Measurements from ENCODE around the gene FAM107B.

FAM107B gene

GRCh38 chr10:14776546-14776945, 1.8 kb upstream of the FAM107B start:
- DNase-seq: no peak

DNA sequence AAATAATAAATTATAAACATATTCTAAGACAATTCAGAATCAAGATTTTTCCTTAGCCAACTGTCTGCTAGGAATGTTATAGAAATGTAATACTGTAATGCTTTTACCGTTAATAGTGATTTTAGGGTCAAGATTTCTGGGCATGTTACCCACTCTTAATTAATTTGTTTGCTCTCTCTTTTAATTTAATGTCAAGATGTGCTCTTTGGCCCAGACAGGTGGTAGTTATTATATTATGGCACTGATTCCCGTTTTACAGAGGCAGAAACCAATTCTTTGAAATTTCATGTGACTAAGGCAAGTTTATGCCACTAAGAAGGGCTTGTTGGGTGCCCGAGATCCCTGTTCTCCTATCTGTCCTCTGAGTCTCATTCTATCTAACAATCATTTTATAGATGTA, 959 bp upstream of the FAM107B start:
- DNase-seq: no peak

GRCh38 chr10:14774214-14774580, 500 bp downstream of the FAM107B start:
- DNase-seq: no peak

GRCh38 chr10:14773551-14774213, 1.0 kb downstream of the FAM107B start:
- DNase-seq: no peak

- DNase-seq: no peak
Observed at GRCh38 chr10:14772399-14772798, 2.3 kb downstream of the FAM107B start.

DNA sequence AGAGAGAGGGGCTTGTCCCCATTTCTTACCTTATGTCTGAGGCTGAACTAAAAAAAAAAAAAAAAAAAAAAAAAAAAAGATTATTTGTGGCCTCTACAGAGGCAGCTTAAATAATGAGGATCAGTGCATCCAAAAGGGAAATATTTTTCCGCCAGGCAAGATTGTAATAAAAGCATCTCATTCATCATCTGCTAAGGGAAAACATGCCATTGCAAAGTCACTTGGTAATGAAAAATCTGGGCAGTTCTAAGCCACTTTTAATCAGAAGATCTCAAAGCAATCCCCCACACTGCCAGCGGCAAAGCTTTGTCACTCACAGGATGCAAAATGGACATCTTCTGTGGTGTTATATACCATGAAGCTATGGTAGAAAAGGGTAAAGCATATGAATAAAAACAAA, 3.8 kb downstream of the FAM107B start:
- no peak for DNase-seq

- DNase-seq: no peak
Observed at GRCh38 chr10:14761372-14761771, 13.3 kb downstream of the FAM107B start.

GRCh38 chr10:14758994-14759664, 15.6 kb downstream of the FAM107B start:
- peak in 1 of 5 donors; percentile 18 for DNase-seq

DNA sequence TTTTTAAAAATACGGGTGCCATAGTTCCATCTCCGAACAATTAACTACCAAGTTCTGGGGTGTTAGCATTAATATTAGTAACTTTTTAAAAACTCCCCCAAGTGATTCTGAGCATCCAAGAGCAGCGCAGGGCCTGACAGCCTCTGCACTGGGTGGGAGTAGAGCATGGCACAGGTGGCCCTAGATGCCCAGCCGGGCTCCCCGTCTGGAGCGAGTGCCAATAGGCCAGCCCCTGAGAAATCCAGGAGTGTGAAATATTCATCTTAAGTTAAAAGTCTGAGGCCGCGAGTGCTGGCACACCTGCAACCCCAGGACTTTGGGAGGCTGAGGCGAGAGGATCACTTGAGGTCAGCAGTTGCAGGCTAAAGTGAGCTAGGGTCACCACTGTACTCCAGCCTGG, 16.2 kb downstream of the FAM107B start:
- DNase-seq: no peak

GRCh38 chr10:14757986-14758385, 16.7 kb downstream of the FAM107B start:
- no peak for DNase-seq

GRCh38 chr10:14757394-14757793, 17.3 kb downstream of the FAM107B start:
- DNase-seq: peak in 1 of 5 donors; percentile 23

- DNase-seq: no peak
Observed at GRCh38 chr10:14753441-14753840, 21.3 kb downstream of the FAM107B start.

GRCh38 chr10:14751921-14752320, 22.8 kb downstream of the FAM107B start:
- DNase-seq: no peak

DNA sequence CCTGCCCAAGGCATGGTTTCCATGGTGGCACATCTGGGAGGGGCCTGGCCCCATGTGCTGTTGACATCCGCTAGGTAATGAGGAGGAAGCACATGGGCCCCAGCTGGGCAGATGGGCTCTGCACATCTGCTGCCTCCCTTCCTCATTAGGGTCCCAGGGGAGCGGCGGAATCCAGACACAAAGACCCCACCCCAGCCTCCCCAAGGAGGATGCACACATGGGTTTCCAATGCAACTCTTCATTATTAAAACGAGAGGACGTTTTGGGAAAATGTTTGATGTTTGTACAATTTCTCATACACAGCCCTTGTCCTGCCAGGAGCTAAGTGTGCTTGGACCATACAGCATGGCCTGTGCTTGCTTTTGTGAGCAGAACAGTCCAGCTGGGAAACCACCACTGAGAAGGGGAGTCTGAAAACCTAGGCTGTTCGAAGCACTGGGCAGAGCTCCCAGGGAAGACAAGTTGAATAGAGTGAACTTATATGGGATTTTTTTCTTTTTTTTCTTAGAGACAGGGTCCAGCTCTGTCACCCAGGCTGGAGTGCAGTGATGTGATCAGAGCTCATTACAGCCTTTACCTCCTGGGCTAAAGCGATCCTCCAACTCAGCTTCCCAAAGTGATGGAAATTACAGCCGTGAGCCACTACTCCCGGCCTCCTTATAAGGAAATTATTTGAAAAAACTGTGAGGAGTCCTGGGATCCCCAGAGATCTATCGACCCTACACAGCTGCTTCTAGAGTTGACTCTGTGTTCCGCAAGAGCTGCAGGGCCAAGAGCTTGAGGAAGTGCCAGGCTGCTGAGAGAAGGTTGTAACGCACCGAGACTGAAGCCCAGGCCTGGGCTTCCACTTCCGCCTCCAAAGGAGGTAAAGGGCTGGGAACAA, 23.4 kb downstream of the FAM107B start:
- DNase-seq: no peak

- no peak for DNase-seq
Observed at GRCh38 chr10:14749070-14749809, 25.5 kb downstream of the FAM107B start.

DNA sequence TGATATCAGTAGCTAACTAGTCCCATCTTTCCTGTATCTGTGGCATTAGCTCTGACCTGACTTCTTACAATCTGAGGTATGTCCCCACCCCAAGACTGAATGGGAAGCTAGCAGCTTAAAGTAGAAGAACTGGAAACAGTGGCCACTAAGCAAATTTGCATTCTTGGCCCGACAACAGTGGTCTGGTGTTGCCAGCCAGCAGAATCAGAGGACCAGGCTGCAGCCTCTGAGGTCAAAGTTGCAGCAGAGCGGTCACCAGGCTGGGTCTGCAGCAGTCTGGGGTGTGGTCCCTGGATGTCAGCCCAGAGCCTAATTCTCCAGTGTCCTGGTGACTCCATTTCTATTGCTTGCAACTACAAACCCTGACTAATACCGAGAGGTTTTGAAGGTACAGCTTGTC, 26.3 kb downstream of the FAM107B start:
- DNase-seq: no peak

GRCh38 chr10:14742815-14743214, 31.9 kb downstream of the FAM107B start:
- no peak for DNase-seq

- no peak for DNase-seq
Observed at GRCh38 chr10:14742382-14742781, 32.3 kb downstream of the FAM107B start.

- DNase-seq: no peak
Observed at GRCh38 chr10:14740684-14741247, 33.9 kb downstream of the FAM107B start.

DNA sequence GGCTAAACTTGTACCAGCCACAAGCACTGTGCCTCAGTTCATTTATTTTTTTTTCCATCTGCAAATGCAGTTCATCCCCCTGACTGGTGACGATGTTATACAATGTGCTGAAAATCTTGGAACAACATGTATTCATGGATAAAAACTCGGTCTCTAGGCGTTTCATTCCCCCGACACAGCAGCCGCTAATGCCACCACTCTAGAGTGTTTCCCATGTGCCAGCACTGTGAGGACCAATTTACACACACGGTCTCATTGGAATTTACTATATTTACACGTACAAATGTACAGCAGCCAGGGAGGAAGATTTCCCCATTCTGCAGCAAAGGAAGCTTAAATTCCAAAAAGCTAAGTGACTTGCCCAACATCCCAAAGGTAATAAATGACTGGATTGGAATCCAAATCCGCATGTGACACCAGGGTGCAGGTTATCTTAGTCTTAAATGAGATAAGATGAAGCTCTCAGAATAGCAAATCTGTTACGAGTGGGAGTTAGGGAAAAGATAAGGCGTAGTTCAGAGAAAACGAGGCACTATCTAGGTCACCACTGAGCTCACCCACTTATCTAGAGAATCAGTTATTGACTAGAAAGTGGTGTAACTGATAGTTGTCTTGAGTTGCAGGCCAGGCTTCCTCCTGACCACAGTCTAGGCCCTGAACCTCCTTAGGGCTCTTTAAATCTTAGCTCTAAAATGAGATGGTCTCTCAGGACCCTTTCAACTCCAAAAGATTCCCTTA, 36.7 kb downstream of the FAM107B start:
- no peak for DNase-seq

- DNase-seq: no peak
Observed at GRCh38 chr10:14736600-14737081, 38.1 kb downstream of the FAM107B start.

- DNase-seq: no peak
Observed at GRCh38 chr10:14736043-14736442, 38.7 kb downstream of the FAM107B start.
